ENCODE measurements around the gene VSX1.

DNA sequence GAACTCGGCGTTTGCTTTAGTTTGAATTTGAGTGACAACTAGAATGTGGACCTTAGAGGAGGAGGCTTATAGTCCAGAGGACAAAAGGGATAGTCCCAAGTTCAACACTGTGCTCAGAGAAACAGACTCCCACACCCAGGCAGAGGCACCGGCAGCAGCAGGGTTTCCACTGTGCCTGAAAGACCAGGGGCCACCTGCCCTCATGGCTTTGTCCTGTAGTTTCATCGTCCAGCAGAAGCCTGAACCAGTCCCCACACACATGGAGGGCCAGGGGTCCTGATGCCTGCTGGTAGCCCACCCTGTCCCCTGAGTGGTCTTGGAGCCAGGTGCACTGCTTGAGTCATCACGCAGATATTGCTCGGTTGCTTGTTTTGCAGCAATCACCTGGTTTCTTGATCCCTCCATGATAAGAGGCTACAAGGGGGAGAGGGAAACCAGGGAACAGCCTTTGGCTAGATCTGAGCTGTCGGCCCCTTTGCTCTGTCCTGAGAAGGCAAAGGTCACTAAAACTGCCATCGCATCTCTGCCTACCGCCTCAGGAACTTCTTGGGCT lies 16.8 kb downstream of the VSX1 start:
- TF ChIP-seq, protein P1, sequence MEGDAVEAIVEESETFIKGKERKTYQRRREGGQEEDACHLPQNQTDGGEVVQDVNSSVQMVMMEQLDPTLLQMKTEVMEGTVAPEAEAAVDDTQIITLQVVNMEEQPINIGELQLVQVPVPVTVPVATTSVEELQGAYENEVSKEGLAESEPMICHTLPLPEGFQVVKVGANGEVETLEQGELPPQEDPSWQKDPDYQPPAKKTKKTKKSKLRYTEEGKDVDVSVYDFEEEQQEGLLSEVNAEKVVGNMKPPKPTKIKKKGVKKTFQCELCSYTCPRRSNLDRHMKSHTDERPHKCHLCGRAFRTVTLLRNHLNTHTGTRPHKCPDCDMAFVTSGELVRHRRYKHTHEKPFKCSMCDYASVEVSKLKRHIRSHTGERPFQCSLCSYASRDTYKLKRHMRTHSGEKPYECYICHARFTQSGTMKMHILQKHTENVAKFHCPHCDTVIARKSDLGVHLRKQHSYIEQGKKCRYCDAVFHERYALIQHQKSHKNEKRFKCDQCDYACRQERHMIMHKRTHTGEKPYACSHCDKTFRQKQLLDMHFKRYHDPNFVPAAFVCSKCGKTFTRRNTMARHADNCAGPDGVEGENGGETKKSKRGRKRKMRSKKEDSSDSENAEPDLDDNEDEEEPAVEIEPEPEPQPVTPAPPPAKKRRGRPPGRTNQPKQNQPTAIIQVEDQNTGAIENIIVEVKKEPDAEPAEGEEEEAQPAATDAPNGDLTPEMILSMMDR (IDR thresholded peaks at IDR 0.05), result no peak
- TF ChIP-seq POLR2A (IDR thresholded peaks at IDR 0.05) (no peak), EP300 (IDR thresholded peaks at IDR 0.05) (no peak)

Data from ovary (tissue), 3 donors.